DND-41 (cell line): Measurements from ENCODE around the gene OSBPL9.

ENCODE experiments used
- ATAC-seq: fragments of 200-7000 bp; cut with Tn5 transposase; 3 replicates; pipeline ENCODE4 v1.9.1; 2021; ENCODE audit warnings: low read depth; ENCODE audit not compliant: insufficient read depth
- DNase-seq: peaks from one replicate; pipeline ENCODE4 v3.0.0-alpha.2; 2020
- H2AFZ ChIP-seq: 2 replicates; pipeline ENCODE4 v1.6.0; 2012; ENCODE audit warnings: low read depth, low read length
- H3K27ac ChIP-seq: 2 replicates; pipeline ENCODE4 v1.5.1; 2012; ENCODE audit warnings: low read length, inconsistent platforms
- H3K27me3 ChIP-seq: fragments of 200-600 bp; sonication (generic); 2 replicates; pipeline ENCODE4 v1.6.0; 2012; ENCODE audit warnings: low read length, mild to moderate bottlenecking, inconsistent platforms; ENCODE audit not compliant: insufficient read depth, poor library complexity
- H3K36me3 ChIP-seq: 2 replicates; pipeline ENCODE4 v1.5.1; 2012; ENCODE audit warnings: low read length, inconsistent platforms; ENCODE audit not compliant: insufficient read depth
- H3K4me1 ChIP-seq: 2 replicates; pipeline ENCODE4 v1.5.1; 2012; ENCODE audit warnings: mild to moderate bottlenecking, low read length; ENCODE audit not compliant: insufficient read depth
- H3K4me2 ChIP-seq: 2 replicates; pipeline ENCODE4 v1.6.0; 2012; ENCODE audit warnings: mild to moderate bottlenecking, moderate library complexity, low read length, inconsistent platforms; ENCODE audit not compliant: insufficient read depth
- H3K4me3 ChIP-seq, 2 experiments: fragments of 200-600 bp in 1 of 2; shearing (Covaris generic) in 1 of 2; 2 replicates each; pipeline ENCODE4 v1.5.1; 2012 to 2016; ENCODE audit warnings: inconsistent platforms in 2 of 2, low read length in 2 of 2, mild to moderate bottlenecking in 2 of 2, low read depth in 1 of 2, moderate library complexity in 1 of 2
- H3K79me2 ChIP-seq: 2 replicates; pipeline ENCODE4 v1.6.0; 2012; ENCODE audit warnings: low read length, inconsistent platforms; ENCODE audit not compliant: insufficient read depth
- H3K9ac ChIP-seq: 2 replicates; pipeline ENCODE4 v1.6.0; 2012; ENCODE audit warnings: low read depth, mild to moderate bottlenecking, inconsistent platforms, low read length, moderate library complexity
- H3K9me3 ChIP-seq: 2 replicates; pipeline ENCODE4 v1.5.1; 2012; ENCODE audit warnings: low read length, moderate library complexity, mild to moderate bottlenecking, inconsistent platforms; ENCODE audit not compliant: insufficient read depth, severe bottlenecking
- H4K20me1 ChIP-seq: 2 replicates; pipeline ENCODE4 v1.6.0; 2012; ENCODE audit warnings: low read length; ENCODE audit not compliant: insufficient read depth
- EZH2 ChIP-seq: IDR thresholded peaks from 3 replicates; pipeline ENCODE4 v1.6.1; 2012; ENCODE audit warnings: borderline replicate concordance, low read depth, mild to moderate bottlenecking, moderate library complexity, low read length, inconsistent platforms; ENCODE audit not compliant: severe bottlenecking
- TF ChIP-seq, protein P1 (sequence below): IDR thresholded peaks from 2 replicates; pipeline ENCODE4 v1.5.1; 2012; ENCODE audit warnings: borderline replicate concordance, low read length, moderate library complexity, mild to moderate bottlenecking; ENCODE audit not compliant: poor library complexity, severe bottlenecking; ENCODE audit errors: extremely low read depth

The OSBPL9 gene

DNA sequence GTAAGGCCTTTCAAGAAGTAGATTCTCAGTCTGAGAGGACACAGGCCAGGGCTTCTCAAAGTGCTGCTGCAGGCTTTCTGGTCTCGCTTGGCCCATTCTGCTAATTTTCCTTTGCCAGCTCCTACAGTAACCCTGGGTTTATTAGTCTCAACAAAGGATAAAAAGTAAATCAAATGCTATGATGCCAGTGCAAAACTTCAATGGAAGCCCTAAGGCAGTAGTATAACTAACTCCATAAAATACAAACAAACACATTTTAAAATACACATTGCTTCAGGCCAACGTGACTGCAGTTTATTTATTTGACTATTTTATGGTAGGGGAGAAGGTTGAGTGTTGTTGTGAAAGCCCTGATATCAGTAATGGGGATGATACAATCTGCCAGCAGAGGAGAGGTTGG, 172.0 kb downstream of the OSBPL9 start:
- DNase-seq (no peak), ATAC-seq (no peak)
- no peaks in the 10 kb centered on the region for H3K4me1 ChIP-seq
- H3K4me2 ChIP-seq: no peak overlapping the region
- H3K79me2 ChIP-seq: no peaks in the 10 kb centered on the region
- TF ChIP-seq, protein P1, sequence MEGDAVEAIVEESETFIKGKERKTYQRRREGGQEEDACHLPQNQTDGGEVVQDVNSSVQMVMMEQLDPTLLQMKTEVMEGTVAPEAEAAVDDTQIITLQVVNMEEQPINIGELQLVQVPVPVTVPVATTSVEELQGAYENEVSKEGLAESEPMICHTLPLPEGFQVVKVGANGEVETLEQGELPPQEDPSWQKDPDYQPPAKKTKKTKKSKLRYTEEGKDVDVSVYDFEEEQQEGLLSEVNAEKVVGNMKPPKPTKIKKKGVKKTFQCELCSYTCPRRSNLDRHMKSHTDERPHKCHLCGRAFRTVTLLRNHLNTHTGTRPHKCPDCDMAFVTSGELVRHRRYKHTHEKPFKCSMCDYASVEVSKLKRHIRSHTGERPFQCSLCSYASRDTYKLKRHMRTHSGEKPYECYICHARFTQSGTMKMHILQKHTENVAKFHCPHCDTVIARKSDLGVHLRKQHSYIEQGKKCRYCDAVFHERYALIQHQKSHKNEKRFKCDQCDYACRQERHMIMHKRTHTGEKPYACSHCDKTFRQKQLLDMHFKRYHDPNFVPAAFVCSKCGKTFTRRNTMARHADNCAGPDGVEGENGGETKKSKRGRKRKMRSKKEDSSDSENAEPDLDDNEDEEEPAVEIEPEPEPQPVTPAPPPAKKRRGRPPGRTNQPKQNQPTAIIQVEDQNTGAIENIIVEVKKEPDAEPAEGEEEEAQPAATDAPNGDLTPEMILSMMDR: no peak
- no peak for TF ChIP-seq EZH2
- H3K4me3 ChIP-seq: no peak overlapping the region
- H3K36me3 ChIP-seq: peaks cover 88% of the 10 kb centered on the region
- H3K27ac ChIP-seq: no peak overlapping the region
- H3K27me3 ChIP-seq: no peaks in the 10 kb centered on the region
- H3K9me3 ChIP-seq: no peaks in the 10 kb centered on the region
- no peaks in the 10 kb centered on the region for H4K20me1 ChIP-seq
- H3K9ac ChIP-seq: no peak overlapping the region
- H2AFZ ChIP-seq: no peak overlapping the region

DNA sequence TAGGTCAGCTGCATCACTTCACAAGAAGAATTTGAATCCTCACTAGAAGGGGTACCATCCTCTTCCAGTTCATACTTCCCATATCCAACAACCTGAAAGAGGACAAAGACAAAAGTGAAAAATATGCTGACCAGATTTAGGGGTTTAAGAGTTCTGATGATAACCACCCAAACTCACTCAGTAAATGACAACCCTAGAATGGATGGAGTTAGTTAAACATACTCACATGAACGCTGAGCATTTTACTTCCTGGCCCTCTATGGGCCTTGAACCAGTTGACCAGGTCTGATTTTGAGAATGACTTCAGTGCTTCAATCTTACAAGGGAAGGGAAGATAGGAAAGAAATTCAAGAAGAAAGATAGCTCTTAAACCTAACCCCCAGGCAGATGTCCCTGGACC, 172.4 kb downstream of the OSBPL9 start:
- TF ChIP-seq, protein P1: no peak
- TF ChIP-seq EZH2: no peak
- Histone ChIP-seq H3K27ac (no peak overlapping the region), H3K4me3 (no peak overlapping the region), H4K20me1 (no peaks in the 10 kb centered on the region), H3K79me2 (no peaks in the 10 kb centered on the region), H3K9ac (no peak overlapping the region), H3K9me3 (no peaks in the 10 kb centered on the region), H3K4me2 (no peak overlapping the region), H3K36me3 (peaks cover 88% of the 10 kb centered on the region), H2AFZ (no peak overlapping the region), H3K4me1 (no peaks in the 10 kb centered on the region), H3K27me3 (no peaks in the 10 kb centered on the region)
- no peak for ATAC-seq
- DNase-seq: no peak

DNA sequence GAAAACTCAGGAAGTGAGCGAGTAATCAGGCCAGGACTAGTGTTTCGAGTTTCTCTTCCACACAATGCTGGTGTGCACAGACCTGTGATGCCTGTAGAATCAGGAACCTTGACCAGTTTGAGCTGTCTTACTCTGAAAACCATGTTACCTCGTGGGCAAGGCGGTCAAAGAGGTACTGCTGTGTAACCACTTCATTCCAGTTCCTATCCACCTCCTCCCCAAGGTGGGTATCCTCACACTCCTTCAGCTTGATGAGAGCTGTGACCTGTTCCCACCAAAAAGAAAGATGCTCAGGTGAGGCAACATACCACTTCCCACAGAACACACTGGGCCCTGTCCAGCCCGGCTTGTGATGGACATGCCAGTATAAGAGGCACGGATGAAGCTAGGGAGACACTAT, 173.5 kb downstream of the OSBPL9 start:
- Histone ChIP-seq H3K4me2 (no peak overlapping the region), H3K27ac (no peak overlapping the region), H3K79me2 (no peaks in the 10 kb centered on the region), H3K36me3 (peaks cover 90% of the 10 kb centered on the region), H3K9me3 (no peaks in the 10 kb centered on the region), H3K4me3 (no peak overlapping the region), H3K27me3 (no peaks in the 10 kb centered on the region), H3K4me1 (no peaks in the 10 kb centered on the region), H4K20me1 (no peaks in the 10 kb centered on the region), H2AFZ (no peak overlapping the region), H3K9ac (no peak overlapping the region)
- ATAC-seq: no peak
- no peak for TF ChIP-seq EZH2
- TF ChIP-seq, protein P1: no peak
- no peak for DNase-seq

DNA sequence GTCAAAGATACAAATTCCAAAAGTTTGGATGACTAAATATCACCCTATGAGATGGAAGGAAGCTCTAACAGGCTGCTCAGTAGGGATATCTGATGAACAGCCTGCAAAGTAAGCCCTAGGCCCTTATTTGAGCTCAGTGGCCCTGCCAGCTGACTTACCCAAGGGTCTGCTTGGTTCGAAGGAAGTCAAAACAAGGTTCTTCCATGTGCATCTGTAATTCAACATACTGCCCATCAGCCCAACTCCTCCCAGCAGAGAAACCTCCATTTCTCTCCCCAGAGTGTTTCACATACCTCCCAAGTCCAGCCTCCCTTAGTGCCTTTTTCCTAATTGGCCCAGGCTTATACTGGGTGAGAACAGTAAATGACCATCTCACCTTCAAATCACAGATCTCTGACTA, 175.0 kb downstream of the OSBPL9 start:
- H3K4me3 ChIP-seq: no peak overlapping the region
- H3K27me3 ChIP-seq: no peaks in the 10 kb centered on the region
- H3K4me2 ChIP-seq: no peak overlapping the region
- H3K9me3 ChIP-seq: no peaks in the 10 kb centered on the region
- DNase-seq: no peak
- no peak for ATAC-seq
- TF ChIP-seq EZH2: no peak
- TF ChIP-seq, protein P1: no peak
- no peaks in the 10 kb centered on the region for H3K79me2 ChIP-seq
- peaks cover 88% of the 10 kb centered on the region for H3K36me3 ChIP-seq
- no peak overlapping the region for H2AFZ ChIP-seq
- no peak overlapping the region for H3K27ac ChIP-seq
- H3K4me1 ChIP-seq: no peaks in the 10 kb centered on the region
- no peak overlapping the region for H3K9ac ChIP-seq
- no peaks in the 10 kb centered on the region for H4K20me1 ChIP-seq
